A549 (cell line): ENCODE data around the gene NTHL1. TPM values are rescaled to one million over a fixed set of nuclear protein-coding genes. Genes with fewer than 3 reads are reported as not detected.

Experiments
- ATAC-seq, 2 experiments: fragments of 200-7000 bp in 1 of 2; fragments of >200 bp in 1 of 2; cut with Nextera tagmentation in 1 of 2; cut with Tn5 transposase in 1 of 2; 3 replicates each; pipeline versions ENCODE4 v1.8.0 to v1.9.1; 2018 to 2020; ENCODE audit warnings: mild to moderate bottlenecking in 1 of 2, moderate library complexity in 1 of 2
- CTCF ChIA-PET: fragments of 300-600 bp; sonication (Branson Sonifier 250); formaldehyde crosslinking; extraction: SDS; loops from one replicate; lab custom pipeline; 2021; ENCODE audit warnings: antibody characterized with exemption, inconsistent platforms; lab: Yijun Ruan, JAX
- POLR2A ChIA-PET: fragments of 350-600 bp; formaldehyde crosslinking; extraction: SDS; loops from one replicate; lab custom pipeline; 2021; ENCODE audit warnings: antibody characterized with exemption, inconsistent platforms; lab: Yijun Ruan, JAX
- DNase-seq, 2 experiments: peaks; one replicate each; pipeline versions ENCODE4 v3.0.0 to v3.0.0-alpha.2; 2011 to 2016; ENCODE audit warnings: low read depth in 1 of 2, low spot score in 1 of 2
- FAIRE-seq: peaks from 2 replicates; lab custom pipeline; 2011; peaks lifted over from hg19 to GRCh38; lab: Jason Lieb, UNC
- H3K27ac ChIP-seq, 2 experiments: fragments of >200 bp; sonication (Bioruptor Twin); formaldehyde crosslinking; 3 replicates each; pipeline ENCODE4 v1.5.1; 2016 to 2017
- H3K4me1 ChIP-seq: fragments of >200 bp; sonication (Bioruptor Twin); formaldehyde crosslinking; 3 replicates; pipeline ENCODE4 v1.6.1; 2016
- H3K4me2 ChIP-seq: fragments of >200 bp; sonication (Bioruptor Twin); formaldehyde crosslinking; 3 replicates; pipeline ENCODE4 v1.6.1; 2016
- H3K4me3 ChIP-seq: fragments of >200 bp; sonication (Bioruptor Twin); formaldehyde crosslinking; 3 replicates; pipeline ENCODE4 v1.5.1; 2016
- H3K9me3 ChIP-seq: fragments of >200 bp; sonication (Bioruptor Twin); formaldehyde crosslinking; 3 replicates; pipeline ENCODE4 v1.6.1; 2016
- BHLHE40 ChIP-seq: IDR thresholded peaks from 2 replicates; pipeline ENCODE4 v1.6.1; 2012; ENCODE audit warnings: low read depth, low read length, inconsistent platforms
- CHD2 ChIP-seq: fragments of 150-350 bp; IDR thresholded peaks from 2 replicates; pipeline ENCODE4 v1.6.1; 2014; ENCODE audit warnings: low read length; ENCODE audit not compliant: partially characterized antibody
- CHD4 ChIP-seq: fragments of 200-600 bp; sonication (generic); IDR thresholded peaks from 2 replicates; pipeline ENCODE4 v1.6.1; 2016; ENCODE audit warnings: antibody characterized with exemption, mild to moderate bottlenecking, borderline replicate concordance
- EHF ChIP-seq: fragments of 250-450 bp; sonication (Bioruptor Pico); IDR thresholded peaks from 2 replicates; pipeline ENCODE4 v1.5.0; 2020; ENCODE audit warnings: mild to moderate bottlenecking
- EHMT2 ChIP-seq: fragments of 200-600 bp; sonication (generic); IDR thresholded peaks from 2 replicates; pipeline ENCODE4 v1.6.1; 2016; ENCODE audit warnings: antibody characterized with exemption, low read depth, mild to moderate bottlenecking, moderate library complexity
- EP300 ChIP-seq, 2 experiments: fragments of >200 bp; sonication (Bioruptor Twin); formaldehyde crosslinking; IDR thresholded peaks; 2 replicates in 1 of 2; 3 replicates in 1 of 2; pipeline ENCODE4 v1.6.1; 2016 to 2017
- ESRRA ChIP-seq: fragments of 150-350 bp; IDR thresholded peaks from 2 replicates; pipeline ENCODE4 v1.6.1; 2014; ENCODE audit warnings: mild to moderate bottlenecking, low read length, borderline replicate concordance
- FOSB ChIP-seq: fragments of 250-450 bp; sonication (Bioruptor Pico); IDR thresholded peaks from 2 replicates; pipeline ENCODE4 v1.5.0; 2020; ENCODE audit warnings: mild to moderate bottlenecking, moderate library complexity
- FOSL2 ChIP-seq, 2 experiments: fragments of 450-650 bp in 1 of 2; fragments of >200 bp in 1 of 2; sonication (Bioruptor Twin) in 1 of 2; formaldehyde crosslinking; IDR thresholded peaks; 2 replicates each; pipeline versions ENCODE4 v1.5.0 to v1.6.1; 2016 to 2020; ENCODE audit warnings: mild to moderate bottlenecking in 1 of 2, moderate library complexity in 1 of 2
- FOXS1 ChIP-seq: fragments of 250-450 bp; sonication (Bioruptor Pico); IDR thresholded peaks from 2 replicates; pipeline ENCODE4 v1.5.0; 2020; ENCODE audit warnings: mild to moderate bottlenecking, moderate library complexity
- GATA3 ChIP-seq: IDR thresholded peaks from 2 replicates; pipeline ENCODE4 v1.6.1; 2012; ENCODE audit warnings: borderline replicate concordance
- HDAC2 ChIP-seq: fragments of 200-600 bp; sonication (generic); IDR thresholded peaks from 2 replicates; pipeline ENCODE4 v1.6.1; 2016
- HOXB13 ChIP-seq: fragments of 250-450 bp; sonication (Bioruptor Pico); IDR thresholded peaks from 2 replicates; pipeline ENCODE4 v1.5.0; 2020; ENCODE audit warnings: low read depth, mild to moderate bottlenecking, moderate library complexity
- HOXB5 ChIP-seq: fragments of 250-450 bp; sonication (Bioruptor Pico); IDR thresholded peaks from 2 replicates; pipeline ENCODE4 v1.5.0; 2020; ENCODE audit warnings: mild to moderate bottlenecking, moderate library complexity
- JUN ChIP-seq, 2 experiments: fragments of >200 bp; sonication (Bioruptor Twin); formaldehyde crosslinking; IDR thresholded peaks; 2 replicates in 1 of 2; 3 replicates in 1 of 2; pipeline ENCODE4 v1.6.1; 2016 to 2017
- KDM5A ChIP-seq: fragments of 200-600 bp; sonication (generic); IDR thresholded peaks from 2 replicates; pipeline ENCODE4 v1.6.1; 2016; ENCODE audit warnings: antibody characterized with exemption, mild to moderate bottlenecking
- MAFK ChIP-seq: fragments of 450-650 bp; IDR thresholded peaks from 2 replicates; pipeline ENCODE4 v1.6.1; 2014; ENCODE audit not compliant: partially characterized antibody
- MAZ ChIP-seq: fragments of 150-350 bp; IDR thresholded peaks from 2 replicates; pipeline ENCODE4 v1.6.1; 2014; ENCODE audit warnings: antibody characterized with exemption, low read depth, low read length, borderline replicate concordance
- NFE2L2 ChIP-seq: fragments of 150-350 bp; conservative IDR thresholded peaks from 2 replicates; pipeline ENCODE4 v1.6.1; 2014; ENCODE audit warnings: low read length
- NPAS2 ChIP-seq: fragments of 250-450 bp; sonication (Bioruptor Pico); IDR thresholded peaks from 2 replicates; pipeline ENCODE4 v1.8.0; 2022; ENCODE audit warnings: mild to moderate bottlenecking, moderate library complexity, borderline replicate concordance
- NR3C1 ChIP-seq: fragments of >200 bp; sonication (Bioruptor Twin); formaldehyde crosslinking; IDR thresholded peaks from 3 replicates; pipeline ENCODE4 v1.6.1; 2017
- PBX3 ChIP-seq: IDR thresholded peaks from 2 replicates; pipeline ENCODE4 v1.6.1; 2012
- POLR2AphosphoS2 ChIP-seq: conservative IDR thresholded peaks from 2 replicates; pipeline ENCODE4 v1.6.1; 2012; ENCODE audit warnings: low read length, improper control_type of control experiment, inconsistent platforms
- RARB ChIP-seq: fragments of 250-450 bp; sonication (Bioruptor Pico); IDR thresholded peaks from 2 replicates; pipeline ENCODE4 v1.8.0; 2021; ENCODE audit warnings: mild to moderate bottlenecking, moderate library complexity
- REST ChIP-seq: fragments of 200-600 bp; sonication (generic); IDR thresholded peaks from 2 replicates; pipeline ENCODE4 v1.6.1; 2016; ENCODE audit warnings: antibody characterized with exemption, mild to moderate bottlenecking, moderate library complexity
- RNF2 ChIP-seq: fragments of 200-600 bp; sonication (generic); IDR thresholded peaks from 2 replicates; pipeline ENCODE4 v1.6.1; 2016; ENCODE audit warnings: low read depth, mild to moderate bottlenecking, antibody characterized with exemption, moderate library complexity, borderline replicate concordance
- SREBF2 ChIP-seq: fragments of 450-650 bp; IDR thresholded peaks from 2 replicates; pipeline ENCODE4 v1.6.1; 2014; ENCODE audit warnings: mild to moderate bottlenecking, moderate library complexity
- TFCP2L1 ChIP-seq: fragments of 250-450 bp; sonication (Bioruptor Pico); IDR thresholded peaks from 2 replicates; pipeline ENCODE4 v1.5.0; 2021; ENCODE audit warnings: mild to moderate bottlenecking
- TP53 ChIP-seq: fragments of 250-450 bp; sonication (Bioruptor Pico); IDR thresholded peaks from 2 replicates; pipeline ENCODE4 v1.5.0; 2021; ENCODE audit warnings: mild to moderate bottlenecking, moderate library complexity
- ZC3H11A ChIP-seq: fragments of 450-650 bp; IDR thresholded peaks from 2 replicates; pipeline ENCODE4 v1.6.1; 2014; ENCODE audit warnings: antibody characterized with exemption, mild to moderate bottlenecking
- ZSCAN20 ChIP-seq: fragments of 250-450 bp; sonication (Bioruptor Pico); IDR thresholded peaks from 2 replicates; pipeline ENCODE4 v1.8.0; 2022; ENCODE audit warnings: mild to moderate bottlenecking, moderate library complexity
- WGBS: methylation state at CpG from one replicate; pipeline ENCODE4 v1.1.6; 2017; ENCODE audit errors: missing lambda C conversion rate; 5-methylcytosine and 5-hydroxymethylcytosine counted together
- polyA plus RNA-seq, 4 experiments: library from polyadenylated mRNA; depleted of rRNA in 3 of 4; stranded (reverse); fragments of >200 nt; fragmentation: RNase III in 1 of 4; extraction: RNeasy Plus Mini Kit Qiagen cat#74134 plus additional on column Dnase treatment in 1 of 4; gene quantifications; 2 replicates in 3 of 4; 3 replicates in 1 of 4; pipeline ENCODE4 v1.2.3, GENCODE V29; 2011 to 2017
- TF ChIP-seq, protein P1 (sequence below): fragments of 250-450 bp; sonication (Bioruptor Pico); IDR thresholded peaks from 2 replicates; pipeline ENCODE4 v1.5.0; 2021; ENCODE audit warnings: mild to moderate bottlenecking, moderate library complexity, borderline replicate concordance
- TF ChIP-seq, protein P2 (sequence below): IDR thresholded peaks from 2 replicates; pipeline ENCODE4 v1.6.1; 2012
- TF ChIP-seq, protein P3 (sequence below): fragments of 250-450 bp; sonication (Bioruptor Pico); IDR thresholded peaks from 2 replicates; pipeline ENCODE4 v1.5.0; 2020; ENCODE audit warnings: low read depth, mild to moderate bottlenecking, moderate library complexity

NTHL1 gene
- polyA plus RNA-seq, 2 of the 4 experiments (the other 2 are of a cell fraction) = 28.8 to 42.3 TPM

GRCh38 chr16:2038382-2039231 lies 9.0 kb downstream of the NTHL1 start:
- no peaks in the 10 kb centered on the region for H3K9me3 ChIP-seq
- WGBS = 85% methylated on average over 32 of the region's 41 CpGs
- no peak for FAIRE-seq
- no peak for ATAC-seq
- ChIA-PET CTCF (interaction anchor here (1.1 to 4.0 kb wide), 9 partner anchors 9 to 102 kb away, joined by 3 to 25 read pairs (median 4); partner anchors contain the start of genes NTHL1 and TSC2), POLR2A (interaction anchor here (0.6 to 1.6 kb wide), 2 partner anchors 9 to 117 kb away, joined by 3 to 7 read pairs; partner anchors contain the start of genes NTHL1, TRAF7 and TSC2)
- H3K4me1 ChIP-seq = peaks cover 97% of the 10 kb centered on the region
- H3K4me3 ChIP-seq = no peak overlapping the region
- peak overlapping the region; percentile 90 for H3K27ac ChIP-seq
- DNase-seq = no peak
- H3K4me2 ChIP-seq = peak overlapping the region; percentile 73
- no peak for TF ChIP-seq ZSCAN20 (CRISPR knock-in tag)
- no peak for TF ChIP-seq CHD4
- no peak for TF ChIP-seq SREBF2
- TF ChIP-seq GATA3 = no peak
- TF ChIP-seq REST = no peak
- no peak for TF ChIP-seq FOSB (CRISPR knock-in tag)
- TF ChIP-seq ESRRA = no peak
- TF ChIP-seq BHLHE40 = no peak
- no peak for TF ChIP-seq RARB
- no peak for TF ChIP-seq EP300 (IDR thresholded peaks at IDR 0.05)
- TF ChIP-seq, protein P1, sequence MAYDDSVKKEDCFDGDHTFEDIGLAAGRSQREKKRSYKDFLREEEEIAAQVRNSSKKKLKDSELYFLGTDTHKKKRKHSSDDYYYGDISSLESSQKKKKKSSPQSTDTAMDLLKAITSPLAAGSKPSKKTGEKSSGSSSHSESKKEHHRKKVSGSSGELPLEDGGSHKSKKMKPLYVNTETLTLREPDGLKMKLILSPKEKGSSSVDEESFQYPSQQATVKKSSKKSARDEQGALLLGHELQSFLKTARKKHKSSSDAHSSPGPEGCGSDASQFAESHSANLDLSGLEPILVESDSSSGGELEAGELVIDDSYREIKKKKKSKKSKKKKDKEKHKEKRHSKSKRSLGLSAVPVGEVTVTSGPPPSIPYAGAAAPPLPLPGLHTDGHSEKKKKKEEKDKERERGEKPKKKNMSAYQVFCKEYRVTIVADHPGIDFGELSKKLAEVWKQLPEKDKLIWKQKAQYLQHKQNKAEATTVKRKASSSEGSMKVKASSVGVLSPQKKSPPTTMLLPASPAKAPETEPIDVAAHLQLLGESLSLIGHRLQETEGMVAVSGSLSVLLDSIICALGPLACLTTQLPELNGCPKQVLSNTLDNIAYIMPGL = no peak
- TF ChIP-seq HDAC2 = no peak
- no peak for TF ChIP-seq NPAS2 (CRISPR knock-in tag)
- TF ChIP-seq EHMT2 = no peak
- TF ChIP-seq MAFK = no peak
- no peak for TF ChIP-seq TFCP2L1 (CRISPR knock-in tag)
- TF ChIP-seq CHD2 = no peak
- TF ChIP-seq ZC3H11A = no peak
- no peak for TF ChIP-seq HOXB13 (CRISPR knock-in tag)
- TF ChIP-seq NR3C1 = no peak
- no peak for TF ChIP-seq POLR2AphosphoS2
- TF ChIP-seq, protein P2, sequence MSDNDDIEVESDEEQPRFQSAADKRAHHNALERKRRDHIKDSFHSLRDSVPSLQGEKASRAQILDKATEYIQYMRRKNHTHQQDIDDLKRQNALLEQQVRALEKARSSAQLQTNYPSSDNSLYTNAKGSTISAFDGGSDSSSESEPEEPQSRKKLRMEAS = no peak
- TF ChIP-seq, protein P3, sequence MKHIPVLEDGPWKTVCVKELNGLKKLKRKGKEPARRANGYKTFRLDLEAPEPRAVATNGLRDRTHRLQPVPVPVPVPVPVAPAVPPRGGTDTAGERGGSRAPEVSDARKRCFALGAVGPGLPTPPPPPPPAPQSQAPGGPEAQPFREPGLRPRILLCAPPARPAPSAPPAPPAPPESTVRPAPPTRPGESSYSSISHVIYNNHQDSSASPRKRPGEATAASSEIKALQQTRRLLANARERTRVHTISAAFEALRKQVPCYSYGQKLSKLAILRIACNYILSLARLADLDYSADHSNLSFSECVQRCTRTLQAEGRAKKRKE (CRISPR knock-in tag) = no peak
- TF ChIP-seq FOSL2 (IDR thresholded peaks at IDR 0.05) = no peak
- TF ChIP-seq FOSL2 (CRISPR knock-in tag; IDR thresholded peaks at IDR 0.05) = no peak
- peak; percentile 54; the same call in 1 of the 2 replicates for TF ChIP-seq HOXB5
- no peak for TF ChIP-seq PBX3
- no peak for TF ChIP-seq RNF2
- no peak for TF ChIP-seq KDM5A
- no peak for TF ChIP-seq TP53 (CRISPR knock-in tag)
- peak; percentile 73; the same call in 1 of the 2 replicates for TF ChIP-seq EHF
- TF ChIP-seq MAZ = no peak
- 0 out of 5 replicates have a peak, but pooled peaks of 1 of the 2 experiments have one; percentile 3 for TF ChIP-seq JUN (IDR thresholded peaks at IDR 0.05)
- TF ChIP-seq FOXS1 (CRISPR knock-in tag) = peak; percentile 56; the same call in 1 of the 2 replicates
- TF ChIP-seq NFE2L2 = no peak
